Islet precursor cell (in vitro differentiated cells): ENCODE measurements around the gene CCT4.
"Not testable (repeated sequence)": the region's sequence is repeated elsewhere in the genome, so short reads cannot be mapped to it uniquely, and the experiment has no call there.

Experiments
- DNase-seq: peaks from one replicate; pipeline ENCODE4 v3.0.0-alpha.2; 2018

CCT4 gene, protein sequence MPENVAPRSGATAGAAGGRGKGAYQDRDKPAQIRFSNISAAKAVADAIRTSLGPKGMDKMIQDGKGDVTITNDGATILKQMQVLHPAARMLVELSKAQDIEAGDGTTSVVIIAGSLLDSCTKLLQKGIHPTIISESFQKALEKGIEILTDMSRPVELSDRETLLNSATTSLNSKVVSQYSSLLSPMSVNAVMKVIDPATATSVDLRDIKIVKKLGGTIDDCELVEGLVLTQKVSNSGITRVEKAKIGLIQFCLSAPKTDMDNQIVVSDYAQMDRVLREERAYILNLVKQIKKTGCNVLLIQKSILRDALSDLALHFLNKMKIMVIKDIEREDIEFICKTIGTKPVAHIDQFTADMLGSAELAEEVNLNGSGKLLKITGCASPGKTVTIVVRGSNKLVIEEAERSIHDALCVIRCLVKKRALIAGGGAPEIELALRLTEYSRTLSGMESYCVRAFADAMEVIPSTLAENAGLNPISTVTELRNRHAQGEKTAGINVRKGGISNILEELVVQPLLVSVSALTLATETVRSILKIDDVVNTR

DNA sequence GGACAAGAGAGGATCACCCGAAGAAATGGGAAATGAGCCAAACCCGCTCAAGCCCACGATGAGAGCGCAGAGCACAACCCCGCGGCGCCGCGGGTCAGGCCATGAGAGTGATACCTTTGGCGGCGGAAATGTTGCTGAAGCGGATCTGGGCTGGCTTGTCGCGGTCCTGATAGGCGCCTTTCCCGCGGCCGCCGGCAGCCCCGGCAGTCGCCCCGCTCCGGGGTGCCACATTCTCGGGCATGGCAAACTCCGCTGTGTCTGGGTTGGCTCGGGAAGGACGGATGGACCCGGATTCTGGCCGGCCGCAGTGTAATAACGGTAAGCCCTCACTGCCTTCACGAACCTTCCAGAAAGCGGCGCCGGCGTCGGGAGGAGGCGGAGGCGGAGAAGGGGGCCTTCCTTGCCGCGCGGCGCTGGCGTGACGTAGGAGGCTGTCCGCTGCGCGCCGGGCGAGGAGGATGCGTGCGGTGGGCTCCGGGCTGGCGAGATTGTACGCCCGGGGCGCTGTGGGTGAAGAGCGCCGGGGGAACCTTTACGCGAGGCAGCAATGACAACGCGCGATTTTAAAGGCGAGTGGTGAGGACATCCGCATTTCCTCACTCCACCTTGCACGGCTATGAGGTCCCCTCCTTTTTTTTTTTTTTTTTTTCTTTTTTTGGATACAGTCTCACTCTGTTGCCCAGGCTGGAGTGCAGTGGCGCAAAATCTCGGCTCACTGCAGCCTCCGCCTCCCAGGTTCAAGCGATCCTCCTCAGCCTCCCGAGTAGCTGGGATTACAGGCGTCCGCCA is at the start of gene CCT4:
Gene CCT4, minus strand, starts transcription at position 390 of the 789 bp plus-strand sequence. Its CDS starts 149 bp downstream, at position 241.
- peak; percentile 92 for DNase-seq

DNA sequence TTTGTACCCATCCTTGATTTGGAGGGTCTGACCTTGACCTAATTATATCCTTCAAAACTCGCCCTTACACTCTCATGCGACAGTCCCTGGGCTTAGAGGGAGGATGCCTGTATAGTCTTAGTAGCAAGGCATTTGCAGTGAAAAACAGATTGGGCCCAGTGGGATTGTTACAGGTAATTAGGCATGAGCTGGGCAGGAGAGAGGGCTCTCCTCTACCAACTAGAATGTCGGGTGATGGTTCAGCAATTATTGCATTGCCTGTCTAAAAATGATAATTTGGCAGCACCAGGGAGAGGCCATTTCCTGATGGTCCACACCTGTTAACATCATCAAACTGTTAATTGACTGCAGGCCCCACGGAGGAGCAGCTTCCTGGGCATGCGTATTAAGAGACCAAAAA is 49.4 kb upstream of the CCT4 start:
- no peak for DNase-seq

DNA sequence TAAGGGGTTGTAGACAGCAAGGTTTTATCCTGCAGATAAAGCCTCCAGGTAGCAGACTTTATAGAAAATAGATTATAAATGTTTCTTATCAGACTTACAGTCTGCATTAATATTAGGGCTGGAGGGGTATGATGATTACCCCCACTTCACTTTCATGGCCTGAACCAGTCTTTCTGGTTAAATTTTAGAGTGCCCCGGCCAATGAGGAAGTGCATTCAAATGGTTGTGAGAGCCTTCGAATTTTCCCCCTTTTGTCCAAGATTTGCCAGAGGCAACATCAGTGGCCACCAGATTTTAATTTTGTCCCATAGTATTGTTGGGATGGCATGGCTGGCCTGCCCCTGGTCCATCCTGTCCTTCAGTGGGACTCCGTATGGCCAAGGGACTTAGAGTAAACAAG is 48.6 kb upstream of the CCT4 start:
- no peak for DNase-seq

DNA sequence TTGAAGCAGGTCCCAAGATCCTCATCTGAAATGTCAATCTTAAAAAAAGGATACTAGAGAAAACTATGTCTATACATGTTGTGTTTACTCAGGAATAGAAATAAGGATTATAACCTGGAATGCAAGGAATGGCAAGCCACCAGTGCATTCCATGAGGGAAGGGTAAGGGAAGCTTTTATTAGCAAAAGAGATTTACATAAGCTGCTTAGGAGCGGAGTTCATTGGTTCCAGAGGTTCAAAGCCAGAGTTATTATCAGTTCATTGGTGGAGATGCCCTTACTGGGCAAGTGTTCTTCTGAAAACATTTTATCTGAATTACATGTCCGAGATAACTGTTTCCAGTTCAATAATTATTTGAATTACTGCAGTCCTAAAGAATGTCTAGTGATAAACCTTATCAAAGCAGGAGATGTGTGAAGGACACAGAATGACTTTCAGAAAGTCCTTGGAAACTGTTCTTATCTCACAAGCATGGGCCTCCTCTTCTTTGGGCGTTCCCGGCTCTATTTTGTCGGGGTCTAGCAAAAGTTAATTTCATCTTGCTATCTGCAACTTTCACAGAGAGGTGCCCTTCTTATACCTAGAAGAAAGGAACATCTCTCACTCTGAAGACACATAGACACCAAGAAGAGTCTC is 40.5 kb upstream of the CCT4 start:
- DNase-seq: no peak

DNA sequence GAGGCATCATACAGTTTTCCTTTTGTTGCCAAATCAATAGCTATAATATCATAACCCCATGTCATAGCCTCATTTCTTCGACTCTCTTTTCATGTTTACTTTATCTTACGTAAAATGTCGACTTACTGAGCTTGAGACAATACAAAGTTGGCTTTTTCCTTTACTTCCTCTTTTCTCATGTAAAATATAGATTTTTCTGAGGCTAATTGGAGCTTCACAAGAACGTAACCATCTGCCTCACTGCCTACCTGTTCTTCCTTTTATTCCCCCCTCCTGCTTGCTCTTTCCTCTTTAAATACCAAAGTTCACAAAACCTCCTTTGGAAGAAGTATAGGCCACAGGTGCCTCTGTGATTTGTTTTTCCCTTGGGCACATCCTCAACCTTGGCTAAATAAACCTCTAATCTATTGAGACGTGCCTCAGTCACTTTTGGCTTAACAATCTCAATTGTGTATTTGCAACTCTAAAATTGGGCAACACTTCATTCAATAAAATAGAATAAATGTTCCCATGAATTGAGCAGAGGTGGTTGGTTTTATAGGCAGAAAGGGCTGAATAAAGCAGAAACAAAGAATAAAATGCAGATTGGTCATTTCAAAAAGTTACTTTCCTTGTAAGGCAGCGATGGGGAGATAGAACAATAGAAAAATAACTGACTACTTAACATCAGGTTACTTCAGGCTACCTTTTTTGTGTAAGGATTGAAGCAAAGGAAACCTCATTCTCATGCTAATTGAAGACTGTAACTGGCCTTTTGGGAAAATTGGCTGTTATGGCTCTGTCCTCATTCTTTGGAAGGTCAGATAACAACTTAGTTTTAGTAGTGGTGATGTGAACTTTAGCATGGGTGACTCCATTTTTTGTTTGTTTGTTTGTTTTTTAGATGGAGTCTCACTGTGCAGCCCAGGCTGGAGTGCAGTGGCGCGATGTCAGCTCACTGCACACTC is 38.3 kb upstream of the CCT4 start:
- peak; percentile 1 for DNase-seq

DNA sequence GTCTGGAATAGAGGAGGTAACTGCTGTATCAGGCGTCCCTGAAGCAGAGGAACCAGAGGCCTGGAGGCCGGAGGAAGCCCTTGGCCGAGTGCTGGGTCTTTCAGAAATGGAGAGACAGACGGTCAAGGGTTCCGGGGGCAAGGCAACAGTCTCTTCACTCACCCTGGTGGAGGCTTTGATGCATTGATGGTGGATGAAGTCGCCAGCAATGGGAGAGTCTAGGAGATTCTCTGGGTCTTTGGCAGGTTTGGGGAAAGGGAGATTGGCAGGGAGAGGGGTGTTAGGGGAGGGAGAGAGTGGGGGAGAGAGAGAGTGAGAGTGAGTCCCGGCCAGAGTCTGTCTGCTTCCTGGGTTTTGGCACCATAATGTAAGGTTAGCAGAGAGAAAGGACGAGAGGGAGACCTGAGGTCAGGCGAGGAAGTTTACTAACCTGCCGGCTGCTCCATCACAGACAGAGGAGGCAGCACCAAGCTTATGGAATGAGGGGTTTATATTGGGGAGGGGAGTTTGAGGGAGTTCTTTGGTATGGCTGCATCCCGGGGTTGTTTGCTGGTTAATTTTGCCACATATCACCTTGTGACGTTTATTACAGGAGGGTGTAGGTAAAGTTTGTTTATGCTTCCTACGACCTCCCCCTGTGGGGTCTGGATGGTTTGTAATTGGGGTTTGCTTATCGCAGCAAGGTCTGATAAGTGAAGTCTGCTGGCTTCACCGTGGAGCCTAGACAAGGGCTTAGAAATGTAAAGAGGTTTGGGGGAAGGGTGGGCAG is 36.6 kb upstream of the CCT4 start:
- DNase-seq: peak; percentile 30

DNA sequence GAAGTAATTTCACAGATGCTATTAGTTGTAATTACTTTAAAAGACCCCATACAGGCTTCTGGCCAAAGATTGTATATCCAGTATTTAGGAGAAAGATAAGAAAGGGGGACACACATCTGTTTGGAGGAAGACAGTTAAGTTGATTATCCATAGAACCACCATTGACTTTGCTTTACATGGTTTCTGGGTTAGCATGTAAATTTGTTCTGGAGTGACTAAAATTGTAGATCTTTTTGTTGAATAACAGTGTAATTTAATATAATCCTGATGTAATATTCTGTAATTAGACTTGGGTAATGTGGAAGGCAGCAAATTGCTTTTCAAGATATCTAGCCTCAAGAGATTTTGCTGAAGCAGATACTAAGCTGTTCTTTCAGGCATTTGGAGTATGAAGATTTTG is 34.3 kb upstream of the CCT4 start:
- no peak for DNase-seq

DNA sequence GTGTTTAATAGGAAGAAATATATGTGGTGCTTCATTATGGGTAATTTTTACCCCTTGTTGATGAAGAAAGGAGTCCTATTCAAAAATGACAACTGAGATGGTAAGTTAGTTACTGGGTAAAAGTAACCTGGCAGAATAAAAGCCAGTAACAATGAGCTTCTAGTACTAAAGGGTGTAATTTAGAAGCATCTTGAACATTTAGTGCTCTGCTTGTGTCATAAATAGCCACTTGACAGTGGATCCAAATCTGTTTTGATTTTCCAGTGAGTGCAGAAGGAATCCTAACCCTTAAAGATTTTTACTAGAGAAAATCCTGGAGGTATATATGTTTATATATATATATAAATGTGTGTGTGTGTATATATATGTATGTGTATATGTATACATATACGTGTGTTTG is 32.1 kb upstream of the CCT4 start:
- DNase-seq: no peak

DNA sequence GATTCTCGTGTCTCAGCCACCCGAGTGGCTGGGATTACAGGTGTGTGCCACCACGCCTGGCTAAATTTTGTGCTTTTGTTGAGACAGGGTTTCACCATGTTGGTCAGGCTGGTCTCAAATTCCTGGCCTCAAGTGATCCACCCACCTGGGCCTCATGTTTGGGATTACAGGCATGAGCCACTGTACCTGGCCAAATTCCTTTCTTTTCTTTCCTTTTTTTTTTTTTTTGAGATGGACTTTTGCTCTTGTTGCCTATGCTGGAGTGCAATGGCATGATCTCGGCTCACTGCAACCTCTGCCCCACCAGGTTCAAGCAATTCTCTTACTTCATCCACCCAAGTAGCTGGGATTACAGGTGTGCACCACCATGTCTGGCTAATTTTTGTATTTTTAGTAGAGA is 26.3 kb upstream of the CCT4 start:
- not testable (repeated sequence) for DNase-seq

DNA sequence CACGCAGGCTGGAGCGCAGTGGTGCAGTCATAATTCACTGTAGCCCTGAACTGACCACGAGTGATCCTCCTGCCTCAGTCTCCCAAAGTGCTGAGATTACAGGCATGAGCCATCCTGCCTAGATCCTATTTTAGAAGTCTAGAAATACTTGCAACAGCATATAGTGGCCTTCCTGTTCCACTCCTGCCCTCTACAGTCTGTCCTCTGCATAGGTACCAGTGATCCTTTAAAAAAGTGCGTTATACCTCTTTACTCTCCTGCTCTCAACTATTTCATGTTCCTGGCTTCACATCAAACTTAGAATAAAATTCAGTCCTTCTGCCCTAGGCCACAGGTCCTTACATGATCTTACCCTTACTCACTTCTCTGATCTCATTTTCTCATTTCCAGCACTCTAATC is 23.1 kb upstream of the CCT4 start:
- no peak for DNase-seq

DNA sequence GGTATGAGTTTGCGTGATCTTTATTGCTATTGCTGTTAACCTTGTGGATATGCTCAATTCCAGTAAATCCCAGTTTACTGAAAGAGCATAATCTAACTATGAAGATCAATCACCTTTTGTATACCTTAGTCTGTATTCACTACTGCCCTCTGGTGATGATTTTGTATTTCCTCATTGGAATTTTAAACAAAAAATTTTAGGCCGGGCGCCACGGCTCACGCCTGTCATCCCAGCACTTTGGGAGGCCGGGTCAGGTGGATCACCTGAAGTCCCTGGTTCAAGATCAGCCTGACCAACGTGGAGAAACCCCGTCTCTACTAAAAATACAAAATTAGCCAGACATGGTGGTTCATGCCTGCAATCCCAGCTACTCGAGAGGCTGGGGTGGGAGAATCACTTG is 22.1 kb upstream of the CCT4 start:
- no peak for DNase-seq

DNA sequence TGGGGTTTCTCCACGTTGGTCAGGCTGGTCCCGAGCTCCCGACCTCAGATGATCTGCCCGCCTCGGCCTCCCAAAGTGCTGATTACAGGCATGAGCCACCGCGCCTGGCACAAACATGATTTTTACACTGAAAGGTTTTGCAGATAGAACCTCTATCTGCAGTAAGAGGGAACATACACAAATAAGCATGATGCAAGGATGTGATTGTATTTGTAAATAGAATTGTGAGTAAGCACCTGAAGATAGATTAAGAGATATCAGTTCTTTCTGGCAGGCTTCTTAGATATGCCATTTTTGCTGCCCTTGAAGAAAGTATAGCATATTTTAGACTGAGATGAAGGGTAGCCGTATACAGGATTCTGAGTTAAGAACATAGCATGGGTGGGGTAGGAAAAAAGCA is 20.7 kb upstream of the CCT4 start:
- no peak for DNase-seq

DNA sequence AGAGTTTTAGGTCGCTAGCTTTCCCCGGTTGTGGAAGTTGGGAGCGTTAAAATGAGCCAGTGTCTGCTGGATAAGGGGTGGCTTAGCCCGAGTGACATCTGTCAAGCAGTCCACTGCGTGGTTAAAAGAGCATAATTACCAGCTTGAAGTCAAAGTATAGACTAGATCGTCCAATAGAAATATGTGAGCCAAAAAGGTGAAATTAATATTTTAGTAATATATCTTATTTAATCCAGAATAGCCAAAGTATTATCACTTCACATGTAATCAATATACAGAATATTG is 17.7 kb upstream of the CCT4 start:
- DNase-seq: no peak

DNA sequence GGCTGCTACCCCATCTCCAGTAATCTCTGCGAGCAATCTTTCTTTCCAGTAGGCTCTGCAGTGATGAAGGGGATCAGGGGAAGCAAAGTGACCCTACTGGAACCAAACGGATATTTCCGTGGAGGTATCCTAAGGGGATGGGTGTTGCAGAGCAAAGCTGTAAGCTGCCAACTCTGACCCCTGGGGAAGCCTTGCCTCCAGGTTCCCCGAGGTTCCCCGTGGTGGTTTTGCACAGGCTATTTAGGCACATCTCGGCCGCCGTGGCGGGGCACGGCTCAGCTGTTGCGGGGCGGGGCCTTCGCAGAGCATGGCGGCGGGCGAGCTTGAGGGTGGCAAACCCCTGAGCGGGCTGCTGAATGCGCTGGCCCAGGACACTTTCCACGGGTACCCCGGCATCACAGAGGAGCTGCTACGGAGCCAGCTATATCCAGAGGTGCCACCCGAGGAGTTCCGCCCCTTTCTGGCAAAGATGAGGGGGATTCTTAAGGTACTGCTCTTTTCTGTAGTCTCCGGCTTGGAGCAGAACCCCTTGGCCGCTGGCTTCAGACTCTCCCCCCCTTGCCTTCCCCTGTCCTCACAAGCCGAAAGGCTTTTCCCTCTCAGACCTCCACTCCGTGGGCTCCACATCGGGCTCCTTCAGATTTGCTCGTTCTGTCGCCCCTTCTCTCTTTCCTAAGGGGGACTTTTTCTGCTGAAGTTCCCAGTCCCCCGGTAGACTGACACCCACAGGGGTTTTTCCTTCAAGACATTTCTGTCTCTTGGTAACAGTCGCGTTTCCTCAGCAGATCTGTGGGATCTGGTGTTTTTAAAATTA is 17.1 kb upstream of the CCT4 start, which contains the start of gene COMMD1:
Gene COMMD1, plus strand, starts transcription at position 303 of the 814 bp plus-strand sequence. Its CDS starts 5 bp downstream, at position 308.
- DNase-seq: peak; percentile 82

DNA sequence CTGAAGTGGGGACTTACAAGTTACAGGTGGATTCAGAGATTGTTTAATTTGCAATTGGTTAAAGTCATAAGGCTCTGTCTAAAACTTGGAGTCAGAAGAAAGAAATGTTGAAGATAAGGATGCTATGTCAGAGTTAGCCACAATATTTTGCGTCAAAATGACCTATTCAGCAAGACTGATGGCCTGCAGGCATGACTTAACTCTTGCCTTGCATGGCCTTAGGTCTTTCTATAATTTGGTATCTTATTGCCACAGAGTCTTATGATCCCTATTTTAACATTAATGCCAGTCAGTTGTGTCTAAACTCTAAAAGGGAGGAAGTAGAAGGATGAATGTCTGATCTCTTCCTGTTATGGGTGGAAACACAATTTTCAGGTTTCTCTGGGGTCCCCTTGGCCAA is 11.8 kb upstream of the CCT4 start:
- no peak for DNase-seq

DNA sequence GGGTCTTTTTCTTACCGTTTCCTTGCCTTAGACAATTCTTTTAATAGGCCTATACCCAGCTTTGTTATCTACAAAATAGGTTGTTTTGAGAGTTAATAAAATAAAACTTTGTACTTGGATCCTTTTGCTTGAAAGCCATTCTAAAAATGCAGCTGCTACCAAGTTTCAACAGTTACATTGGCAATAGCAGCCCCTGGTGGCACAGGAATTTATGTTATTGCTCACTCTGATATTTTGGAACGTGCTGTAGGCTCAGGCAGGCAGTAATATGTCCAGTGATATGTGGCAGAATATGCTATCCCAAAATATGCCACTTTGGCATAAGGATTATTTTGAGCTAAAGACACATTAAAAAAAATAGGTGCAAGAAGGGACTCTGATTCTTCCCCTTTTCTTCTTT is 10.4 kb upstream of the CCT4 start:
- DNase-seq: no peak

DNA sequence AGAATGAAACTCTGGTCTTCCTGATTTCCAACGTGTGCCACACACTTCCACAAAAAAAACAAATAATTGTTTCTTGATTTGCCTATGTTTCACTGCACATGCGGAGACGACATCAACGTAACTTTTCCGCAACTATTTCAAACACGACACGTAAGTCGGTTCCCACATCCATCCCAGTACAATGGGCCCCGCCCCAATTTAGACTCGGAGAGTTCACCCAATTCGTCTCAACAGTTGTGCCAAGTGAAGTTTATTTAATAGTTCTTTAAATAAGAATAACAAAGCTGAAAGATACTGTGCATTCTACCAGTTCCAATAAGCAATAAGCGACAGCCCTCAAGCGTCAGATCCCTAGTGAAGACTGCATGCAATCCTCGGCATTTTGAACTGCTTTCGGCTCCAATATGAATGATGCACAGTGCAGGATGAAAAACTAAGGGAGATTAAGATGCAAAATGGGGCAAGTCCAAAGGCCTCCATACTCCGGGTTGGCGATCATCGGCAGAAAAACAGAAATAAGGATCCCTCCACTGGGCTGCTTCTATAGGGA is 664 bp downstream of the CCT4 start:
- DNase-seq: no peak

DNA sequence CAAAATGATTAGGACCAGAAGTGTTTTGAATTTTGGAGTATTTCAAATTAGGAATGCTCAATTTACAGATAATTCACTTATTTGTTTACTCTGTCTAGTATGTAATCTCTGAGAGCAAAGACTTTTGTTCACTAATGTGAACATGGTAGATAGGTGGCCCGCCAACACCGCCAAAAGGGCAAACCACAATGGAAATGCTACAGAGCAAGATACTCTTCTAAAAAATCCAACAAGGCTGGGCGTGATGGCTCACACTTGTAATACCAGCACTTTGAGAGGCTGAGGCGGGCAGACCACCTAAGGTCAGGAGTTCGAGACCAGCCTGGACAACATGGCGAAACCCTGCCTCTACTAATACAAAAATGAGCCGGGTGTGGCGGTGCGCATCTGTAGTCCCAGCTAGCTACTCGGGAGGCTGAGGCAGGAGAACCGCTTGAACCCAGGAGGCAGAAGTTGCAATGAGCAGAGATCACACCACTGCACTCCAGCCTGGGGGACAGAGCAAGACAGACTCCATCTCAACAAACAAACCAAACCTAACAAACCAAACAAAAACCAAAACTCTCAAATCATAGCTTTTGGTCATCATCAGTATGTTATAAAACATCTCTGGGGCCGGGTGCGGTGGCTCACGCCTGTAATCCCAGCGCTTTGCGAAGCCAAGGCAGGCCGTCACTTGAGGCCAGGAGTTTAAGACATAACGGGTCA is 2.4 kb downstream of the CCT4 start:
- DNase-seq: no peak

DNA sequence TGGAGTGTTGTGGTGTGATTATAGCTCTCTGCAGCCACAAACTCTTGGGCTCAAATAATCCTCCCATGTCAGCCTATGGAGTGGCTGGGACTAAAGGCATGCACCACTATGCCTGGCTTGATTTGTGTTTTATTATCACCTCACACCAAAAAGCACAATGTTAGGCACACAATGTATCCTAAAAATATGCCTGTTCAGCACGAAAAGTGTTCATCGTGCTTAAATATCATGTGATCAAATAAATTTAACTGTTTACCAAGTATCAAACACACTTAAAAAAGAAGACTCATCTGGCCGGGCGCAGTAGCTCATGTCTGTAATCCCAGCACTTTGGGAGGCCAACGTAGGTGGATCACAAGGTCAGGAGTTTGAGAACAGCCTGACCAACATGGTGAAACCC is 5.6 kb downstream of the CCT4 start:
- DNase-seq: no peak

DNA sequence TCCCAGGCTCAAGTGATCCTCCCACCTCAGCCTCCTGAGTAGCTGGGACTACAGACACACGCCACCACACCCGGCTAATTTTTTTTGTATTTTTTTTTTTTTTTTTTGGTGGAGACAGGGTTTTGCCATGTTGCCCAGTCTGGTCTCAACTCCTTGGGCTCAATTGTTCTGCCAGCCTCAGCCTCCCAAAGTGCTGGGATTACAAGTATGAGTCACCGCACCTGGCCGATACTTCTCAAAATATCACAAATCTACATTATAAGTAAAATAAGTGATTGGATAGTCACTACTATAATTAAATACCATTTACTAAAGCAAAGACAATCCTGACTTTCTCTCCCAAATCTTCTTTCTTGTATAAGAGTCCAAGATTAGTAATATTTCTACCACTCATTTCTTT is 9.1 kb downstream of the CCT4 start:
- DNase-seq: not testable (repeated sequence)
